ENCODE data around the gene GNAQ. TPM values are rescaled to one million over a fixed set of nuclear protein-coding genes. Genes with fewer than 3 reads are reported as not detected.

The GNAQ gene
- total RNA-seq, 1 experiment from 2014 or later = 55.5 TPM

GRCh38 chr9:77765781-77766259 lies 265.8 kb downstream of the GNAQ start (continued):
- TF ChIP-seq ZBTB43 (CRISPR knock-in tag; IDR thresholded peaks at IDR 0.05) = no peak

GRCh38 chr9:77764894-77765780 lies 266.5 kb downstream of the GNAQ start:
- H3K4me1 Mint-ChIP-seq = no peaks in the 10 kb centered on the region
- ChIA-PET CTCF (interaction anchor here (0.9 to 1.6 kb wide), 3 partner anchors 51 to 308 kb away, joined by 3 to 4 read pairs (median 3); no protein-coding TSS in a partner anchor), POLR2A (no interaction called here)
- no peaks in the 10 kb centered on the region for H3K27me3 Mint-ChIP-seq (ENCODE audit: low read depth)
- peaks cover 8% of the 10 kb centered on the region for H3K9me3 Mint-ChIP-seq
- H3K4me3 Mint-ChIP-seq = no peak overlapping the region
- DNase-seq (ENCODE audit: low spot score) (no peak), ATAC-seq (peak; percentile 60; the same call in 1 of the 2 replicates)
- TF ChIP-seq NR3C1 (CRISPR knock-in tag; conservative IDR thresholded peaks at IDR 0.05; ENCODE audit: low read depth) = no peak
- no peak for TF ChIP-seq ZNF671 (CRISPR knock-in tag; IDR thresholded peaks at IDR 0.05)
- TF ChIP-seq MXD4 (CRISPR knock-in tag; IDR thresholded peaks at IDR 0.05; ENCODE audit: borderline replicate concordance) = no peak
- no peak for TF ChIP-seq ATF6 (CRISPR knock-in tag; IDR thresholded peaks at IDR 0.05)
- no peak for TF ChIP-seq E2F5 (CRISPR knock-in tag; IDR thresholded peaks at IDR 0.05)
- peaks cover 20% of the 10 kb centered on the region for H3K36me3 Mint-ChIP-seq
- no peak overlapping the region for H3K27ac Mint-ChIP-seq

- CTCF ChIA-PET = interaction anchor here (1.0 to 1.2 kb wide), 2 partner anchors 12 to 367 kb away, joined by 4 read pairs; no protein-coding TSS in a partner anchor
- peak overlapping the region; percentile 15; the same call in 1 of the 2 replicates for H3K27ac Mint-ChIP-seq
- ATAC-seq = no peak
- peaks cover 27% of the 10 kb centered on the region for H3K36me3 Mint-ChIP-seq
- POLR2A ChIA-PET = no interaction called here
- H3K4me3 Mint-ChIP-seq = no peak overlapping the region
- H3K27me3 Mint-ChIP-seq (ENCODE audit: low read depth) = no peaks in the 10 kb centered on the region
- no peak for DNase-seq (ENCODE audit: low spot score)
- peaks cover 14% of the 10 kb centered on the region for H3K9me3 Mint-ChIP-seq
- H3K4me1 Mint-ChIP-seq = no peaks in the 10 kb centered on the region
- TF ChIP-seq USF1 (CRISPR knock-in tag; IDR thresholded peaks at IDR 0.05) = no peak
- no peak for TF ChIP-seq JAZF1 (CRISPR knock-in tag; IDR thresholded peaks at IDR 0.05)
- TF ChIP-seq TEAD4 (CRISPR knock-in tag; IDR thresholded peaks at IDR 0.05) = no peak
- TF ChIP-seq E2F4 (CRISPR knock-in tag; IDR thresholded peaks at IDR 0.05; ENCODE audit: borderline replicate concordance, low read depth) = no peak
- no peak for TF ChIP-seq TP53 (CRISPR knock-in tag; IDR thresholded peaks at IDR 0.05)
- TF ChIP-seq GRHL2 (CRISPR knock-in tag; IDR thresholded peaks at IDR 0.05; ENCODE audit: insufficient replicate concordance, severe bottlenecking) = no peak
- TF ChIP-seq EMX1 (CRISPR knock-in tag; IDR thresholded peaks at IDR 0.05) = no peak
- no peak for TF ChIP-seq IRF2 (CRISPR knock-in tag; IDR thresholded peaks at IDR 0.05; ENCODE audit: borderline replicate concordance, low read depth)
- no peak for TF ChIP-seq ZNF263 (CRISPR knock-in tag; IDR thresholded peaks at IDR 0.05; ENCODE audit: low read depth)
- no peak for TF ChIP-seq AFF4 (CRISPR knock-in tag; IDR thresholded peaks at IDR 0.05; ENCODE audit: borderline replicate concordance)
- TF ChIP-seq ATF2 (CRISPR knock-in tag; IDR thresholded peaks at IDR 0.05; ENCODE audit: borderline replicate concordance, low read depth) = no peak
- TF ChIP-seq ERG (CRISPR knock-in tag; IDR thresholded peaks at IDR 0.05) = no peak
Observed at GRCh38 chr9:77763566-77763965, 268.0 kb downstream of the GNAQ start.

Data from WTC11 (cell line).